ENCODE results near the gene NFASC. TPM values are rescaled to one million over a fixed set of nuclear protein-coding genes. Genes with fewer than 3 reads are reported as not detected.

Gene NFASC
- polyA plus RNA-seq, 12 donors = 1.0 to 2.5 (median 1.3) TPM; not detected in 1

DNA sequence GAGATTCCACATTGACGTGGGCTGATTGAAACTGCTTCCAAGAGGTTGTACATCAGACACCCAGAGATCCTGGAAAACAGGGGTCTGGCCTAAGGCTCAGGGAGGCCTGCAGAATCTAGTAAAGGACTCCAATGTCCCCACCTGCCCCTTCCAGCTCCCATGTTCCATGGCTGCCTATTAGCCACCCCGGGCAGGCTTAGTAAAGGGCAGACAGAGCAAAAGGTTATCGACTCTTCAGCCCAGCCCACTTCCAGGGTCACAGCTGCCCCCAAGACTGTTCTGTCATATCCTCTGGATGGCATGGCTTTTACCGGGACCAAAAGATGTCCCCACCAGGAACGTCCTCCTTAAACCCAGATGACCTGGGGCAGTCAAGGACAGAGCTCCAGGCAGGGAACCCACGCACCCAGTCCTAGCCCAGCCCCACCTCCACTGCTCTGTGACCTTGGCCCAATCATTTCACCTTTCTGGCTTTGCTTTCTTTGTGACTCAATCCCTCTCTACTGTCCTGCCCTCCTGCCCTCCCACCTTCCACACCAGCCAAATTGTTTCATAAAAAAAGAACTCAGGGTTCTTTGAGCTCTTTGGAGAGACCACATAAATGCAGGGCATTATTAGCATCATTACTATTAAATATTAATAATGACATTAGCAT lies 167.6 kb downstream of the NFASC start:
- DNase-seq = no peak

DNA sequence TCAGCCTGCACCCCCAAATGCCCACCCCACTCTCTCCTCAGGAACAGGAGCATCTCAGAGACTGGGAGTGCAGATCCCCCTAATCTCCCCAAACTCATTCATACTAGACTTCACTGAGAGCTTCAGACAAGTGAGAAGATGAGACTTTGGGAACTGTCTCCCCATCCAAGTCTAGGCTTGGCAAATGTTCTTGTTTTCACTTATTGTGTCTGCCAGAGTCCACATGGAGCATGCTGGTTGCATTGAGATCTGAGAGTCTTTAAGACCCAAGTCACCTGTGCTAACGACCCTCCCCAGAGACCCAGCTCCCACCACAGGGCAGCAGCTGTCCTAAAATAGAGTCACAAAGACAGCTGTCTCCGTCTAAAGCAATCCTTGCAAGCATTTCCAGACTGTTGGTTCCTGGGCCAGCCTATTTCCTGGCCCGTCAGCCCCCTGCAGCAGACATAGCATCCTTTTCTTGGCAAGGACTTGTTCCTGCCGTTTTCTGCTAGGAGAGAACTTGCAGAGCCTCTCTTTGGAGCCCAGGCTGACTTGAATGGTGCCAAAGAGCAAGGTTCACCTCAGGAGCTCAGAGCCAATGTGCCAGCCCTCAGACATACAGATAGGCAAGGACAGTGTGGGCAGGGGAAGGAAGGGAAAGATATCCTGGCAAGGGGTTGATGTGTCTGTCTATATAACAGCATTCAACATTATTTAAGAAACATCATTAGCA lies 170.5 kb downstream of the NFASC start:
- DNase-seq = no peak

DNA sequence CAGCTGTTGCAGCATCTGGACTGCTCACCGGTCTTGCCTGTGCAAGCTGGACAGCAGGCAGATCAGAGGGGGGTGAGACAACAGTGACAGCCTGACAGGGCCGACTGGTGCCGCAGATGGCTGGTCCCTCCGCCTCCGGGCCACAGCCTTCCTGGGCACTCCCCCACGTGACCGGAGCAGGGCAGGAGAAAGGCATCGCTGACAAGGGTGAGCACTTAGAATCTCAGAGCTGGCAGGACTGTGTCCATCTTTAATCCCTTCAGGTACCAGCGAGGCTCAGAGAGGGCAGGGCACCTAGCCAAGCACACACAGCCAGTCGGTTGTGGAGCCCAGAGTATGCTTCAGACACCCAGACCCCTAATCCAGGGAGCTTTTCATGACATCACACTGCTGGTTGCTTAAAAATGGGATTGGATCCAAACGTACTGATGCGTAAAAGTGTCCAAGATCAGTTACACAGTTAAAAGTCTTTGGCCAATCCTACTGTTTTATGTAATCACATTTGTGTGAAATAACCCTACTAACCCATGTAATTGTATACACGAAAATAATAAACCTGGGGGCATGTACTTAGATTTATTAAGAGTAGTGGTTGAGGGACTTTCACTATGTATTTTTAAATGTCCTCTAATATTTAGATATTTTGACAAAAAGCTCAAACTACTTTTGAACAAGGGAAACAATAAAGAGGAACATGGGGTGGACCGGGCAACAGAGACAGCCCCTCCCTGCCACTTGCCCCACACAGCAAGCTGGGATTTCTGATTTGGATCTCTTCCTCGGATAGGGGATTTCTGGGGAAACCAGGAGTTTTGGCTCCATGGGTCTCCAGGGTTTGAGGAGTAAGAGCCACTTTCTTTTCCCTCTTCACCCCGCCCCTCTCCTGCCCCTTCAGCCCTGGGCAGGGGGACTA lies 171.6 kb downstream of the NFASC start:
- no peak for DNase-seq

DNA sequence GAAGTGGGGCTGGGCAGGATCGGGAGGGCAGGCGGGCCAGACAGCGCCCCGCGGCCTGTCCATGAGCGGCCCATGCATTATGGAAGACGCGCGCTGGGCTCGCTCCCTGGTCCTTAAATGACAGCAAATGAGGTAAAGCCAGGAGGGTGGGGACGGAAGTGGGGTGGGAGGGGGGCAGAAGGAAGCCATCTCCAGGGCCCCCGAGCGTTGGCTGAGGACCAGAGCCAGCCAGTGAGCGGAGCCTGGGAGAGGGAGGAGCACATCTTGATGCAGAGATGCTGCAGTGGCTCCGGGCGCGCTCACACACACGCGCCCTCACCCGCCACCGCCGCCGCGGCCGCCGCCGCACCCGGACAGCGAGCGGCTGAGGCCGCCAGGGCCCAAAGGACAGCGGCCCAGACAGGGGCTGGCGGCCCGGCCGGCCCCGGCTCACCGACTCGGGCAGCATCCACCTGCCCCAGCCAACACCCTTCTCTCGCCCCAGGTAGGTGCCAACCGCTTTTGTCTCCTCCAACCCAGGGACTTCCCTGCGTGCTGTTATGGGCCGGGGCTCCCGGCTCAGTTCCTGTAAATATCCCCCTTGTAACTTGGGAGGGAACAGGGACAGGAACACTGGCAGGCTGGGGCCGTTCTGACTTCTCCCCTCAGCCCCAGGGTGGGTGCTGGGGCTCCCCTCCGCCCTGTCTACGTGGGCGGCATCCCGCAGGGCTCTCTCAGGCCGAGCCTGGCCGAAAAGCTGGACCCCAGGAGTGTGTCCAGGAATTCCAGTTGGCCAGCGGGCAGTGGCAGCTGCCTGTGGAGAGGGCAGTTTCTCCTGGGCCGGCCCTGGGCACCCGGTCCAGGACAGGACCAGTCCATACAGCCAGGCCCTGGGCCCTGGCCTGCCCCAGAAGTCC lies 172.5 kb downstream of the NFASC start, which contains the start of gene CNTN2:
CNTN2 (plus strand) TSS at position 302 of the 896 bp plus-strand sequence. CDS start 9,974 bp downstream, outside the sequence.
- DNase-seq = no peak

DNA sequence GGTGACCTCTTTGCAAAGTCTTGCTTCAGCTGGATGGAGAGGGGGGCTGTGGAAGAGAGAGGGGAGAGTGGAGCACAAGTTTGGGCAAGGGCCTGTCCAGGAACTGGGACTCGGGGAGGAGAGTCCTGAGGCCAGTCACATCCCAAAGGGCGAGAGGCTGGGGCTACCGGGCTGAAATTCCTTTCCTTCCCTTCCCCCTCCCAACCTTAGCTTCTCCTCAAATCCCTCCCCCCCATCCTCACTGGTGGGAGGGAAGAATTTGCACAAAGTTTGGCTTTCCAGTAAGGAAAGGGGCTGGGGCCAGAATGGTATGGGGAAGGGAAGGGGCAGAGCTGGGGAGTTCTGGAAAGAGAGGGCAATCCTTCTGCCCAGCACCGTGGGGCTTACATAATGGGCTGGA lies 173.2 kb downstream of the NFASC start:
- no peak for DNase-seq

DNA sequence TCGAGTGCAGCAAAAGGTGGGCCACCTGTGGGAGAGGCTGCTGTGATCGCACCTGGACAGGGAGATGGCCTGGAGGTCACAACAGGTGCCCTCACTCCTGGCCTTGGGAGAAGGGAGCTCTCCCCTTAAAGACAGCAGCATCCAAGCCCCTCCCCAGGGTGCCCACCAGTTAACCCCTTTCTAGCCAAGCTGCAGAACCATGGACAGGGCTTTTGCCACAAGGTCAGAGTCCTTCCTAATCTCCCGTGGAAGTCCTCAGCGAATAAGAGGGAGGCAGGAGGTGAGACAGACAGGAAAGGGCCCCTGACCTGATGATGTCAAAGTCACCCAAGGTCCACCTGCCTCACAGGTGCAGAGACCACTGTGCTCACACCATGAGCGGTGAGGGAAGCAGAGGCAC lies 174.1 kb downstream of the NFASC start:
- no peak for DNase-seq

DNA sequence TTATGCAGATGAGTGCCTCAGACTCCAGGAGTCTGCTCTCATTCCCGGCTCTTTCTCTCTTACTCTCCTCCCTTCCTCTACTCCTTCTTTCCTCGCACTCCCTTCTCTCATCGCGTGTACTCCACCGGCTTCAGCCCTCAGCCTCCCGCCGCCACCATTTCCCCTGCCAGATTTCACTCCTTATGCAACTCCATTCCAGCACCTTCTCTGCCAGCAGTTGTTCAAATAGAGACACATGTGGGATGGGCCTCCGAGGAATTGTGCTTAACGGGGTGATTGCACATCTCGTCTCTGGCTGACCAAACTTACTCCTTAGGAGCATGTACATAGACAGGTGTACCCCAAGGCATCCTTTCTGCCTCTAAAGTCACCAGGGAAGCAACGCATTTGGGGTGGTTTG lies 174.5 kb downstream of the NFASC start:
- DNase-seq = no peak

DNA sequence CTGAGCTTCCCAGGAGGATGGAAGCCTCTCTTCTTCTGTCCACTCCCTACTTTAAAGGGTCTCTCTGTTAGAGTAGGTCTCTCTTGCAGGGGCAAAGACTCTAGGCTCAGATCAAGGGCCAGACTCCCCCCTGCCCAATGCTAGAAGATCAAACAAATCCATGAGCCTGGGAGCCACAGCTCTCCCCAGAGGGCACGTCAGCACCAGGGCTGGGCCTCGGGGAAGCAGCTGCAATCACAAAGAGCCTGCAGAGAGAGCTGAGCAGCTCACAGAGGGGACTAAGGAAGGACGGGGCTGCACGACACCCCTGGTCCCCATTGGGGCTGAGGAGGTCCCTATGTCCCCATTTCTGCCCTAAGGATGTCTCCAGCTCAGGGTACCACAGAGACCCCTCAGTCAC lies 176.2 kb downstream of the NFASC start:
- DNase-seq = no peak

DNA sequence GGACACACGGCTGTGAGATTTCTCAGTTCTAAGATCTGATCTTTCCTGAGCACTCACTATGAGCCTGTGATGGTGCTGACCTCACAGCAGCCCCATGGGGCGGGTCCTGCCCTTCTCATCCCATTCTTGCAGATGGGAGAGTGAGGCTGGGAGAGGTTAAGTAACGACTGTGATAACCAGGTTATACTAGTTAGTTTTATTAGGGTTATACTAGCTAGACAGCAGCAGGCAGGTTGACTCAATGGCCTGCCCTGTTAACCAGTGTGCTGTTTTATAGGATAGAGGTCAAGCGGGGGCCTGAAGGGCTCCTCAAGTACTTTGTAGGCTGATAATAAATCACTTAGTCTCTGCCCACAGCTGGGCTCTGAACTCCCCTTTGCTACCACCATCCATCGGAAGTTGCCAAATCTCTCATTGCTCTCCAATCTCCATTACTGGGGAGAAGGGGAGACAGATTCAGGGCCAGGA lies 177.1 kb downstream of the NFASC start:
- no peak for DNase-seq

DNA sequence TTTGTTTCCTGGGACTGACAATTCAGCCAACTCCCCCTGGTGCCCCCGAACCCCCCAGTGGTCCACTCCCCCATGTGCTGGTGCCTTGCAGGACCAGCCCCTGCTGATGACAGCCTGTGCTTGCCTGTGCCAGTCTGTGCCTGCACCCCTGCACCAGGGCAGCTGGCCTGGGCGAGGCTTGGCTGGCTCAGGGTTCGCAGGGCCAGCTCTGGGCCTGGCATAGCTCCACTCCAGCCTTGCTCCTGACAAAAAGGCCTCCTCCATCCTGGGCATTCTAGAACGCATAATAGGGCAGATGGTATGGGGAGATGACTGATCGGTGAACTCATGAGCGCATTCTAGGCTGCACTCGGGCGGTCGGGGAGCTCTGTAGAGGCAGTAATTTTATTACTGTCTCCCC lies 177.7 kb downstream of the NFASC start:
- DNase-seq = no peak

DNA sequence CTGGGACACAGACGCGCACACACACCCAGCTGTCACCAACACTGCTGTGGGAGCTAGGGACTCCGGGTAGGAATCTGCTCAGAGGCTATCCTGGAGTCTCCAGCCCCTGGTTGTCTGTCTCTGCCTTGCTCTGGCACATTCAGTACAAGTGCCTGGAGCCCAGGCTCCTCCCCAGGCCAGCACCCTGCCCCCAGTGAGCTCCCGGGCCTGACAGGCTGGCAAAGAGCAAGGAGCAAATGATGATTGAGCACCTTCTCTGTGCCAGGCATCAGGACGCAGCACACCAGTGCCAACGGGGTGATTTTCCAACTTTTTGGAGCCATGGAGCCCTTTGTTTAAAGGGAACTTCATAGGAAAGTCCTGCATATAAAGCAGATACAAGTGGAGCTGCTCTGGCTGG lies 178.8 kb downstream of the NFASC start:
- no peak for DNase-seq

DNA sequence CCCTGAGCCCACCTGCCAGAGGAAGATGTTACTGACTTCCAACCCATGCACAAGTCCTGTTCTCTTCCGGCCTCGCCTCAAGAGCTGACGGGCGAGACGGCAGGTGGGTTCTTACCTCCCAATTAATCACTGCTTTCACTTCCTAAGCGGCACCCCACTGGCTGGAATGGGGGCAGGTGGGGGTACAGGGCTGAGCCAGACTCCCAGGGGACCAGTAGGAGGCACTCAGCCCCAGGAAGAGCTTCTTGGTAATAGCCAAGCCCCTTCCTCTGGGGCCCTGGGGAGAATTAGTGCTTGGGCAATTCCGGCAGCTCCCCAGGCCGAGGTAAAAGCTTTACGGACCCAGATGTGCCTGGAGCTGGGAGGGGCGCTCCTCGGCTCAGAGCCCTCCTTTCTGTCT lies 182.0 kb downstream of the NFASC start:
- no peak for DNase-seq

DNA sequence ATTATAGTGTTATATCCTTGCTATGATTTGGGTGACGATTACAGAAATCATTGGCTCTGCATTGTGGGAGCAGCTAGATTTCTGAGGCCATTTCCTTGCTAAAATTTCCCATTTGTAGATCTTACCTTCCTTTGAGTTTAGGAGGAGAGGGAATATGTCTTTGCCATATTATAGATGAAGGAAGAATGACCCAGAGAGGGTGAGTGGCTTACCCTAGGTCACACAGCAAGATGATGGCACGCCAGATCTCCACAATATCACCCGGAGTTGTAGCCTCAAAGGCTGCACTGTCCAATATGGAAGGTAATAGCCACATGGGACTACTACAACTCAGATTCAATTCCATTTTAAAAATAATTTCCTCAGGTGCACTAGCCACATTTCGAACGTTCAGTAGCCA lies 182.6 kb downstream of the NFASC start:
- no peak for DNase-seq

DNA sequence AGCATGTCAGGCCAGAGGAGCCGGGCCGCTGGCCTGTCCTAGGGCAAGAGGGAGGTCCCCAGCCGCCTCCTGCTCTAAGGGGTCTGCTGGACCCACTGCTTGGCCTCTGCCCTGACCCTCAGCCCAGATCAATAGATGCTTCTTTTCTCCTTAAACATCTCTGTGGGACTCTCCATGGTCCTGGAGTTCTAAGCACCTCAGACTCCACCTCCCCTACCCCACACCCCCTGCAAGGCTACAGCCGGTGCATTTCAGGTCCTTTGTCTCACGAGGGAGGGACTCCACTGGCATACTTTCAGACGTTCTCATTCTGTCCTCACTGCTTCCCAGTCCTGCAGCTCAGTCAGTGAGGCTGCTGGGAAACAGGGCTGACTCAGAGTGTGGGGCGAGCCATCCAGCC lies 183.4 kb downstream of the NFASC start:
- DNase-seq = no peak

DNA sequence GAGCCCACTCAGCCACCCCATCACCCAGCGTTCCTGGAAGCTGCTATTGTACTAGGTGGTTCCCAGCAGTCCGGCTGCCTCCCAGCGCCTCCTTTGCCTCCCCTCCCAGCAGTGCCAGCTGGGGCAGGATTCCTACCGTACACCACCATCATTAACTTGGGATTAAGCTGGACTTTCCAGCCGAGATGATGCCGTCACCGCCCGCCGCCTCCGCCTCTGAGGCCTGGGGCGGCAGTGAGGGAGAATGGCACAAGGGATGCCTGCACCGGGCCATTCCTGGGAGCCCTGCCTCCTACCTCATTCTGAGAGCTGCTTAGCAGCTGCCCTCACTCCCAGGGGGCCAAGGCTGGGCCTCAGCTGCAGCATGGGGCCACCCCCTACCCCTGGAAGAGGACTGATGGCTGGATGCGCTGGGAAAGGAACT lies 185.5 kb downstream of the NFASC start:
- DNase-seq = no peak

DNA sequence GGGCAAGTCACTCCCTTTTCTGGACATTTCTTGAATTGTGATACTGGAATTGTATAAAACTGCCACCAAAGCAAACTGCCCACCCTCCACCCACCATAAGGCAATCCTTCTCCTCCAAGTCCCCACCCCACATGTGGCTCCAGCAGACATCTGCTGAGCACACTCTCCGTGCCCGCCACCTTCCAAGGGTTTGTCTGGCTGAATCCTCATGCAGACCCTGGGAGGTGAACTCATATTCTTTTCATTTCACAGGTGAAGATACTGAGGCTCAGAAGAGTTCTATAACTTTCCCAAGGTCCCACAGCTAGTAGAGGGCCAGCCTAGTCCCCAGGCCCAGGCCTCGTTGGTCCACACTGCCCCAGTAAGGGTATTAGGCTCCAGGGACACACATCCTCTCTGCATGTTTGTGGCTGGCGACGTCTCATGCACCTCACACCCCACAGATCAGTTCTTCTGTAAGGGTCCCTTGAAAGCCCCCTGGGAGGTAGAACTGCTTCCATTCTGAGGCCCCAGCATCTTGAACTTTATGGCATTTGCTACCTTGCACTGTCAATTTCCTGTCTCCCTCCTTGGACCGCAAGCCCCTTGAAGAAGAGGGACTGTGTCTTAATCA lies 186.4 kb downstream of the NFASC start:
- DNase-seq = no peak

DNA sequence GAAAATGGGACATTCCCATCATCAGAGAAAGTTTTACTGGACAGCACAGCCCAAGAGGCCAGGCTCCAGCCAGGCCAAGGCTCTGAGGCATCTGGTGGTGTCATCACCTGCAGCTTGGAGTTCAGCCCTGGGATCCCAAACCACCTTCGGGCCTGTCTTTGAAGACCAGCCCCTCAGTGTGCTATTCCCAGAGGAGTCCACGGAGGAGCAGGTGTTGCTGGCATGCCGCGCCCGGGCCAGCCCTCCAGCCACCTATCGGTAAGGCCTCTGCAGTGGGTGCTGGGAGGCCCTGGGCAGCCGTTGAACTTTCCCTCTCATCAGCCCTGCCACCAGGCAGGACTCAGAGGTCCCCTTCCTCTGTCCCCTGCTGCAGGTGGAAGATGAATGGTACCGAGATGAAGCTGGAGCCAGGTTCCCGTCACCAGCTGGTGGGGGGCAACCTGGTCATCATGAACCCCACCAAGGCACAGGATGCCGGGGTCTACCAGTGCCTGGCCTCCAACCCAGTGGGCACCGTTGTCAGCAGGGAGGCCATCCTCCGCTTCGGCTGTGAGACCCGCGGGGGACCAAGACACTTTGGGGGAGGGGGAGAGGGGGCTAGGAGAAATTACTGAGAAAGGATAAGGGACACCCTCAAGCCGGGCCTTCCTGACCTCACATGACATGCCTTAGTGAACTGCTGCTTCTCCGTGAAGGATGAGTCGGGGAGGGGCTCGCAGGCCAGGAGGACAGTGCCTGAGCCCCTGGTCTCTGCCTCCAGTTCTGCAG lies 187.3 kb downstream of the NFASC start:
- DNase-seq = no peak

DNA sequence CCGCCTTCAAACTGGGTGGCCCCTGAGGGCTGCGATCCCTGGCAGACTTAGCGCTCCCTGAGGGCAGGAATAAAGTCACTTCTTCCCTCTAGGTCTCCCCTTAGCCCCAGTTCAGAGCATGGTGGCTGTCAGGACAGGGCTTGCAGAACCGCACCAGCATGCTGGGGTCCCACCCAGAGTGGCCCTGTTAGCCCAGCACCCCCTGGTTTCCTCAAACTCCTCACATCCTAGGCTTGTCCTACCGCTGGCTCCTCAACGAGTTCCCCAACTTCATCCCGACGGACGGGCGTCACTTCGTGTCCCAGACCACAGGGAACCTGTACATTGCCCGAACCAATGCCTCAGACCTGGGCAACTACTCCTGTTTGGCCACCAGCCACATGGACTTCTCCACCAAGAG lies 188.2 kb downstream of the NFASC start:
- no peak for DNase-seq

DNA sequence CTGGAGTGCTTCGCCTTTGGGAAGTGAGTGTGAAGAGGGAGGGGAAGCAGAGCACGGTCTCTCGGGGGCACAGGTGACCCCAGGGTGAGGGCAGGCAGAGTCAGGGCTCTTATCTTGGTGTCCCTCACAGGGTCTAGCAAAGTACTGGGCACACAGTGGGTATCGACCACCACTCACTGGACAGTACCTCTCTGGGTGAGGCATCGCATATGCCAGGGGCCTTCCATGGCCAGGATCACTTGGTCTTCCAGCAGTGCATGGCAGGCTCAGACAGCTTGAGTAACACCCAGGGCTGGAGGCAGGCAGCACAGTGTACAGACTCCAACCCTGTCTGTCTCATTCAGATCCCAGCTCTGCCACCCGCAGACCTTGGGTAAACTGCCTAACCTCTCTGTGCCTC lies 189.0 kb downstream of the NFASC start:
- no peak for DNase-seq

DNA sequence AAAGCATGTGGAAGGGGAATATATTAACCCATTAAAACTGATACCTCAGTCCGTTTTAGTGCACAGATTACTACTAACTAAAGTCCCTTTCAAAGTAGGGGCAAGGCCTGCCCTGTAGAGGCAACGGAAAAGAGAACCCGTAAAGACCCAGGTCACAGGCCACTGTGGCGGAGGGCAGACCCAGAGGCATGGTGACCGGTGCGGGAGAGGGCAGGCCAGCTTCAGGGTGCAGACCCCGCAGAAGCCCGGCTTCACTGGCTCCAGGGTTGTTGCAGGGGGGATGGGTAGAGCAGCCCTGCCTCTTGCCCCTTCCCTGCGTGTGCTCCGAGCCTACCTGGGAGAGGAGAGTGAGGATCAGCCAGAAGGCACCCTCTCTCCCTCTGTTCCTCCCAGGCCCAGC lies 190.1 kb downstream of the NFASC start:
- DNase-seq = no peak
